Body of pancreas (tissue), 4 donors: Measurements from ENCODE around the gene MYOCOS. TPM values are rescaled to one million over a fixed set of nuclear protein-coding genes. Genes with fewer than 3 reads are reported as not detected.
A peak's percentile ranks its signal among the peaks of the same experiment; 100 is the strongest.

Experiments
- ATAC-seq: fragments of 150-250 bp; one replicate; pipeline ENCODE4 v1.9.1; 2016
- DNase-seq, 4 donors: peaks; one replicate each; pipeline ENCODE4 v3.0.0-alpha.2; 2019
- H3K27ac ChIP-seq, 4 donors: fragments of 200-600 bp; sonication (generic); 1 replicate in 3 of 4; 2 replicates in 1 of 4; pipeline versions ENCODE4 v1.5.1 to v1.6.1; 2016 to 2019; ENCODE audit warnings: mild to moderate bottlenecking in 1 of 4, mixed read lengths in 1 of 4, moderate library complexity in 1 of 4
- H3K27me3 ChIP-seq, 2 donors: fragments of 200-600 bp; sonication (generic); one replicate each; pipeline ENCODE4 v1.6.0; 2016; ENCODE audit warnings: mild to moderate bottlenecking in 1 of 2
- H3K36me3 ChIP-seq, 2 donors: fragments of 200-600 bp; sonication (generic); replicated peaks in 1 of 2; 2 replicates each; pipeline ENCODE4 v1.5.1; 2016; ENCODE audit warnings: low read depth in 2 of 2; ENCODE audit not compliant: insufficient read depth in 1 of 2
- H3K4me1 ChIP-seq: fragments of 200-600 bp; sonication (generic); one replicate; pipeline ENCODE4 v1.6.0; 2016
- H3K4me3 ChIP-seq, 2 donors: fragments of 200-600 bp; sonication (generic); 1 replicate in 1 of 2; 2 replicates in 1 of 2; pipeline ENCODE4 v1.5.1; 2016 to 2019
- H3K9me3 ChIP-seq, 3 donors: fragments of 200-600 bp; sonication (generic); 1 replicate in 2 of 3; 2 replicates in 1 of 3; pipeline ENCODE4 v1.5.1; 2016
- CTCF ChIP-seq, 7 experiments: fragments of 450-650 bp in 4 of 7; fragments of 200-600 bp in 3 of 7; sonication (generic) in 3 of 7; IDR thresholded peaks; one replicate each; pipeline ENCODE4 v1.5.1; 2016 to 2019; ENCODE audit warnings: antibody characterized with exemption in 7 of 7
- POLR2A ChIP-seq, 3 donors: fragments of 450-650 bp; IDR thresholded peaks; one replicate each; pipeline ENCODE4 v1.6.1; 2016; ENCODE audit warnings: antibody characterized with exemption in 3 of 3, mild to moderate bottlenecking in 2 of 3
- WGBS, 2 donors: methylation state at CpG; one replicate each; pipeline ENCODE4 v1.1.5; 2017; 5-methylcytosine and 5-hydroxymethylcytosine counted together
- intact Hi-C: fragments of 100-400 bp; cut with DNase I; formaldehyde crosslinking; loops from one replicate; pipeline ENCODE4 v1.15.1; 2023
- total RNA-seq, 2 donors: library from RNA; depleted of rRNA; stranded (reverse); fragments of >200 nt; gene quantifications; one replicate each; pipeline ENCODE4 v1.1.0, GENCODE V29; 2016

The MYOCOS gene
- total RNA-seq, 2 donors from 2014 or later, result not detected

GRCh38 chr1:171641076-171641864 lies 19.2 kb downstream of the MYOCOS start:
- H3K36me3 ChIP-seq, result no peaks in the 10 kb centered on the region
- H3K27me3 ChIP-seq, result no peaks in the 10 kb centered on the region
- peaks cover 7% of the 10 kb centered on the region for H3K4me1 ChIP-seq
- ATAC-seq (no peak), DNase-seq (no peak)
- 52 to 69% methylated on average over 10 of the region's 10 CpGs for WGBS, 2 donors
- intact Hi-C loops, result no loop called here
- H3K9me3 ChIP-seq, result no peaks in the 10 kb centered on the region
- H3K4me3 ChIP-seq, result no peak overlapping the region
- no peak overlapping the region for H3K27ac ChIP-seq
- TF ChIP-seq CTCF (IDR thresholded peaks at IDR 0.05) (no peak), POLR2A (IDR thresholded peaks at IDR 0.05) (no peak)

GRCh38 chr1:171642197-171642596 lies 20.2 kb downstream of the MYOCOS start:
- H3K9me3 ChIP-seq, result no peaks in the 10 kb centered on the region
- ATAC-seq (no peak), DNase-seq (no peak)
- no peaks in the 10 kb centered on the region for H3K36me3 ChIP-seq
- H3K27ac ChIP-seq, result no peak overlapping the region
- TF ChIP-seq POLR2A (IDR thresholded peaks at IDR 0.05) (no peak), CTCF (IDR thresholded peaks at IDR 0.05) (no peak)
- intact Hi-C loops, result no loop called here
- WGBS, 2 donors, result 50 to 78% methylated on average over 1 to 4 of the region's 4 CpGs
- H3K4me3 ChIP-seq, result no peak overlapping the region
- H3K27me3 ChIP-seq, result no peaks in the 10 kb centered on the region
- H3K4me1 ChIP-seq, result peaks cover 7% of the 10 kb centered on the region

- no peak overlapping the region for H3K4me3 ChIP-seq
- WGBS, 2 donors, result 54 to 67% methylated on average over 8 of the region's 8 CpGs
- intact Hi-C loops, result no loop called here
- no peak overlapping the region for H3K27ac ChIP-seq
- ATAC-seq, result no peak
- no peak for DNase-seq
- H3K9me3 ChIP-seq, result no peaks in the 10 kb centered on the region
- TF ChIP-seq CTCF (IDR thresholded peaks at IDR 0.05) (no peak), POLR2A (IDR thresholded peaks at IDR 0.05) (no peak)
- peaks cover 7% of the 10 kb centered on the region for H3K4me1 ChIP-seq
- no peaks in the 10 kb centered on the region for H3K27me3 ChIP-seq
- no peaks in the 10 kb centered on the region for H3K36me3 ChIP-seq
These were observed 21.1 kb downstream of the MYOCOS start for GRCh38 chr1:171643156-171643555.

- TF ChIP-seq CTCF (IDR thresholded peaks at IDR 0.05) (peak; percentile 41 to 87 (median 66)), POLR2A (IDR thresholded peaks at IDR 0.05) (no peak)
- no peaks in the 10 kb centered on the region for H3K36me3 ChIP-seq
- intact Hi-C loops, result no loop called here
- H3K4me1 ChIP-seq, result peaks cover 7% of the 10 kb centered on the region
- H3K27me3 ChIP-seq, result no peaks in the 10 kb centered on the region
- no peak overlapping the region for H3K4me3 ChIP-seq
- H3K9me3 ChIP-seq, result no peaks in the 10 kb centered on the region
- peak; percentile 83 for ATAC-seq
- peak overlapping the region in 1 of 4 donors; percentile 20 for H3K27ac ChIP-seq
- peak; percentile 78 to 80 (median 80) for DNase-seq
- WGBS, 2 donors, result 17 to 19% methylated on average over 11 to 15 of the region's 15 CpGs
These were observed 22.9 kb downstream of the MYOCOS start for GRCh38 chr1:171644805-171645483.
